OCI-LY1 (cell line): ENCODE results near the gene FOXC1.

Experiments
- CTCF ChIP-seq: fragments of 200-600 bp; sonication (generic), shearing (Covaris generic); IDR thresholded peaks from 2 replicates; pipeline ENCODE4 v1.5.1; 2017; ENCODE audit warnings: mild to moderate bottlenecking, antibody characterized with exemption, low read length, moderate library complexity, mixed read lengths
- EZH2 ChIP-seq: fragments of 200-600 bp; sonication (generic), shearing (Covaris generic); IDR thresholded peaks from 2 replicates; pipeline ENCODE4 v1.8.0; 2017; ENCODE audit warnings: borderline replicate concordance, mixed run types, mild to moderate bottlenecking, antibody characterized with exemption, low read length, moderate library complexity, mixed read lengths

GRCh38 chr6:1605893-1606779 is 3.6 kb upstream of the FOXC1 start:
- no peak for TF ChIP-seq CTCF
- no peak for TF ChIP-seq EZH2
